HG02610 (cell line): ENCODE measurements around the gene PPP1CB.
"Not testable (repeated sequence)": the region's sequence is repeated elsewhere in the genome, so short reads cannot be mapped to it uniquely, and the experiment has no call there.

ENCODE experiments used
- ATAC-seq: cut with Tn5 transposase; IDR thresholded peaks from one replicate; pipeline ENCODE4 v1.9.1; 2021; ENCODE audit warnings: mild to moderate bottlenecking, moderate library complexity; ENCODE audit not compliant: unreplicated experiment

PPP1CB gene

GRCh38 chr2:28742619-28743018 lies 9.0 kb upstream of the PPP1CB start:
- not testable (repeated sequence) for ATAC-seq

- ATAC-seq = no peak
Observed at GRCh38 chr2:28745225-28745624, 6.4 kb upstream of the PPP1CB start.

GRCh38 chr2:28745876-28746275 lies 5.8 kb upstream of the PPP1CB start:
- no peak for ATAC-seq

- no peak for ATAC-seq
Observed at GRCh38 chr2:28746429-28747111, 5.1 kb upstream of the PPP1CB start.

GRCh38 chr2:28747714-28748113 lies 3.9 kb upstream of the PPP1CB start:
- no peak for ATAC-seq

GRCh38 chr2:28748176-28748575 lies 3.5 kb upstream of the PPP1CB start:
- no peak for ATAC-seq

- no peak for ATAC-seq
Observed at GRCh38 chr2:28748941-28749340, 2.7 kb upstream of the PPP1CB start.

GRCh38 chr2:28749526-28749925 lies 2.1 kb upstream of the PPP1CB start:
- no peak for ATAC-seq

- ATAC-seq = no peak
Observed at GRCh38 chr2:28750316-28751251, 1.0 kb upstream of the PPP1CB start.

GRCh38 chr2:28751956-28752630 lies 463 bp downstream of the PPP1CB start:
- ATAC-seq = peak; percentile 26

GRCh38 chr2:28752631-28753376 lies 1.2 kb downstream of the PPP1CB start:
- ATAC-seq = no peak

- no peak for ATAC-seq
Observed at GRCh38 chr2:28754321-28754720, 2.7 kb downstream of the PPP1CB start.

- no peak for ATAC-seq
Observed at GRCh38 chr2:28755421-28755820, 3.8 kb downstream of the PPP1CB start.

GRCh38 chr2:28758459-28758858 lies 6.8 kb downstream of the PPP1CB start:
- no peak for ATAC-seq

GRCh38 chr2:28761420-28761819 lies 9.8 kb downstream of the PPP1CB start:
- ATAC-seq = no peak

- ATAC-seq = no peak
Observed at GRCh38 chr2:28764909-28765711, 13.5 kb downstream of the PPP1CB start.

GRCh38 chr2:28766070-28766469 lies 14.4 kb downstream of the PPP1CB start:
- ATAC-seq = no peak

- ATAC-seq = no peak
Observed at GRCh38 chr2:28767337-28767736, 15.7 kb downstream of the PPP1CB start.

GRCh38 chr2:28768422-28768821 lies 16.8 kb downstream of the PPP1CB start:
- ATAC-seq = no peak

- no peak for ATAC-seq
Observed at GRCh38 chr2:28768952-28769351, 17.3 kb downstream of the PPP1CB start.
